Peyer's patch (tissue), 4 donors: ENCODE data around the gene AGAP1.

Source experiments
- POLR2A ChIP-seq, 2 donors: fragments of 450-650 bp; IDR thresholded peaks; one replicate each; pipeline ENCODE4 v1.5.1; 2017; ENCODE audit warnings: antibody characterized with exemption in 2 of 2, mild to moderate bottlenecking in 2 of 2, moderate library complexity in 2 of 2
- TF ChIP-seq, protein P1 (sequence below), 6 experiments: fragments of 450-650 bp in 4 of 6; fragments of 200-600 bp in 2 of 6; sonication (generic) in 1 of 6; IDR thresholded peaks; one replicate each; pipeline ENCODE4 v1.5.1; 2017 to 2019; ENCODE audit warnings: antibody characterized with exemption in 6 of 6, mild to moderate bottlenecking in 3 of 6, moderate library complexity in 1 of 6

DNA sequence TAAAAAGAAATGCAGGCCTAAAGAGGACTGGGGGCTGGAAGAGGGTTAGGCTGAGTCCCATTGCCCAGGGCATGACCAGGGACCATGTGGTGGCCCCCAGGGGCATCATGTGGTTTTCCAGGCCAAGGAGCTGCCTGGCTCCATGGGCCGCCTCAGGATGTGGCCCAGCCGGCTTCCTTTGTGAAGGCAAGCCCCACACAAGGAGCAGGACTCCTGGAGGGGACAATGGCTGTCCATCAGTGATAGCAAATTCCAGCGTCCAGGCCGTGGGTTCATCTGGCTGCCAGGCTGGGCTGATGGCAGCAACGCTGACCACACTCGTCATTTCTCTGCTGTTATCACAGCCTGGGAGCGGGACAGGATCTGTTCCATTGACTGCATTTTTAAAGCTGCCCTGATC lies 591.8 kb downstream of the AGAP1 start:
- TF ChIP-seq, protein P1, sequence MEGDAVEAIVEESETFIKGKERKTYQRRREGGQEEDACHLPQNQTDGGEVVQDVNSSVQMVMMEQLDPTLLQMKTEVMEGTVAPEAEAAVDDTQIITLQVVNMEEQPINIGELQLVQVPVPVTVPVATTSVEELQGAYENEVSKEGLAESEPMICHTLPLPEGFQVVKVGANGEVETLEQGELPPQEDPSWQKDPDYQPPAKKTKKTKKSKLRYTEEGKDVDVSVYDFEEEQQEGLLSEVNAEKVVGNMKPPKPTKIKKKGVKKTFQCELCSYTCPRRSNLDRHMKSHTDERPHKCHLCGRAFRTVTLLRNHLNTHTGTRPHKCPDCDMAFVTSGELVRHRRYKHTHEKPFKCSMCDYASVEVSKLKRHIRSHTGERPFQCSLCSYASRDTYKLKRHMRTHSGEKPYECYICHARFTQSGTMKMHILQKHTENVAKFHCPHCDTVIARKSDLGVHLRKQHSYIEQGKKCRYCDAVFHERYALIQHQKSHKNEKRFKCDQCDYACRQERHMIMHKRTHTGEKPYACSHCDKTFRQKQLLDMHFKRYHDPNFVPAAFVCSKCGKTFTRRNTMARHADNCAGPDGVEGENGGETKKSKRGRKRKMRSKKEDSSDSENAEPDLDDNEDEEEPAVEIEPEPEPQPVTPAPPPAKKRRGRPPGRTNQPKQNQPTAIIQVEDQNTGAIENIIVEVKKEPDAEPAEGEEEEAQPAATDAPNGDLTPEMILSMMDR (IDR thresholded peaks at IDR 0.05) = no peak
- TF ChIP-seq POLR2A (IDR thresholded peaks at IDR 0.05) = no peak
